ENCODE measurements around the gene ATP8B1.

GRCh38 chr18:57705011-57705410 lies 98.1 kb downstream of the ATP8B1 start:
- TF ChIP-seq GATA3 (IDR thresholded peaks at IDR 0.05; ENCODE audit: low read depth, low read length) (no peak), GATA2 (IDR thresholded peaks at IDR 0.05; ENCODE audit: low read depth, low read length) (no peak)
